Peyer's patch (tissue), 4 donors: ENCODE data around the gene TAF1B.

Experiments
- POLR2A ChIP-seq, 2 donors: fragments of 450-650 bp; IDR thresholded peaks; one replicate each; pipeline ENCODE4 v1.5.1; 2017; ENCODE audit warnings: antibody characterized with exemption in 2 of 2, mild to moderate bottlenecking in 2 of 2, moderate library complexity in 2 of 2
- TF ChIP-seq, protein P1 (sequence below), 6 experiments: fragments of 450-650 bp in 4 of 6; fragments of 200-600 bp in 2 of 6; sonication (generic) in 1 of 6; IDR thresholded peaks; one replicate each; pipeline ENCODE4 v1.5.1; 2017 to 2019; ENCODE audit warnings: antibody characterized with exemption in 6 of 6, mild to moderate bottlenecking in 3 of 6, moderate library complexity in 1 of 6

- TF ChIP-seq, protein P1, sequence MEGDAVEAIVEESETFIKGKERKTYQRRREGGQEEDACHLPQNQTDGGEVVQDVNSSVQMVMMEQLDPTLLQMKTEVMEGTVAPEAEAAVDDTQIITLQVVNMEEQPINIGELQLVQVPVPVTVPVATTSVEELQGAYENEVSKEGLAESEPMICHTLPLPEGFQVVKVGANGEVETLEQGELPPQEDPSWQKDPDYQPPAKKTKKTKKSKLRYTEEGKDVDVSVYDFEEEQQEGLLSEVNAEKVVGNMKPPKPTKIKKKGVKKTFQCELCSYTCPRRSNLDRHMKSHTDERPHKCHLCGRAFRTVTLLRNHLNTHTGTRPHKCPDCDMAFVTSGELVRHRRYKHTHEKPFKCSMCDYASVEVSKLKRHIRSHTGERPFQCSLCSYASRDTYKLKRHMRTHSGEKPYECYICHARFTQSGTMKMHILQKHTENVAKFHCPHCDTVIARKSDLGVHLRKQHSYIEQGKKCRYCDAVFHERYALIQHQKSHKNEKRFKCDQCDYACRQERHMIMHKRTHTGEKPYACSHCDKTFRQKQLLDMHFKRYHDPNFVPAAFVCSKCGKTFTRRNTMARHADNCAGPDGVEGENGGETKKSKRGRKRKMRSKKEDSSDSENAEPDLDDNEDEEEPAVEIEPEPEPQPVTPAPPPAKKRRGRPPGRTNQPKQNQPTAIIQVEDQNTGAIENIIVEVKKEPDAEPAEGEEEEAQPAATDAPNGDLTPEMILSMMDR (IDR thresholded peaks at IDR 0.05): no peak
- no peak for TF ChIP-seq POLR2A (IDR thresholded peaks at IDR 0.05)
These were observed 34.8 kb upstream of the TAF1B start for GRCh38 chr2:9808334-9809063.
